ENCODE data around the gene NGRN.
"Not testable (repeated sequence)": the region's sequence is repeated elsewhere in the genome, so short reads cannot be mapped to it uniquely, and the experiment has no call there.

DNA sequence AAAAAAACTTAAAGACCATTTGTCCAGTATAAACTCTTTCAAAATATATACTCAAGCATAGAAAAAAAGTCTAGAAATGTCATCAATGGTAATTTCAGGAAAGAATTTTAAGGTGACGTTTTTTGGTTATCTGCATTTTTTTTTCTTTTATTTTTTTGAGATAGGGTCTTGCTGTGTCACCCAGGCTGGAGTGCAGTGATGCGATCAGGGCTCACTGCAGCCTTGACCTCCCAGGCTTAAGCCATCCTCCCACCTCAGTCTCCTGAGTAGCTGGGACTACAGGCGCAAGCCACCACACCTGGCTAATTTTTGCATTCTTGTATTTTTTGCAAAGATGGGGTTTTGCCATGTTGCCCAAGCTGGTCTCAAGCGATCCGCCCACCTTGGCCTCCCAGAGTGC, 15.3 kb downstream of the NGRN start:
- TF ChIP-seq, protein P1, sequence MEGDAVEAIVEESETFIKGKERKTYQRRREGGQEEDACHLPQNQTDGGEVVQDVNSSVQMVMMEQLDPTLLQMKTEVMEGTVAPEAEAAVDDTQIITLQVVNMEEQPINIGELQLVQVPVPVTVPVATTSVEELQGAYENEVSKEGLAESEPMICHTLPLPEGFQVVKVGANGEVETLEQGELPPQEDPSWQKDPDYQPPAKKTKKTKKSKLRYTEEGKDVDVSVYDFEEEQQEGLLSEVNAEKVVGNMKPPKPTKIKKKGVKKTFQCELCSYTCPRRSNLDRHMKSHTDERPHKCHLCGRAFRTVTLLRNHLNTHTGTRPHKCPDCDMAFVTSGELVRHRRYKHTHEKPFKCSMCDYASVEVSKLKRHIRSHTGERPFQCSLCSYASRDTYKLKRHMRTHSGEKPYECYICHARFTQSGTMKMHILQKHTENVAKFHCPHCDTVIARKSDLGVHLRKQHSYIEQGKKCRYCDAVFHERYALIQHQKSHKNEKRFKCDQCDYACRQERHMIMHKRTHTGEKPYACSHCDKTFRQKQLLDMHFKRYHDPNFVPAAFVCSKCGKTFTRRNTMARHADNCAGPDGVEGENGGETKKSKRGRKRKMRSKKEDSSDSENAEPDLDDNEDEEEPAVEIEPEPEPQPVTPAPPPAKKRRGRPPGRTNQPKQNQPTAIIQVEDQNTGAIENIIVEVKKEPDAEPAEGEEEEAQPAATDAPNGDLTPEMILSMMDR (conservative IDR thresholded peaks at IDR 0.05; ENCODE audit: low read depth, low read length) = not testable (repeated sequence)
- not testable (repeated sequence) for TF ChIP-seq EZH2 (IDR thresholded peaks at IDR 0.05; ENCODE audit: borderline replicate concordance, low read depth, low read length, poor library complexity, severe bottlenecking)

Measured in A673 (cell line).